ENCODE measurements around the gene IRF2BP2. TPM values are rescaled to one million over a fixed set of nuclear protein-coding genes. Genes with fewer than 3 reads are reported as not detected.
"Not testable (repeated sequence)": the region's sequence is repeated elsewhere in the genome, so short reads cannot be mapped to it uniquely, and the experiment has no call there.

Gene IRF2BP2
- polyA plus RNA-seq, 2 of the 4 experiments (the other 2 are of a cell fraction), result 38.2 to 53.5 TPM

DNA sequence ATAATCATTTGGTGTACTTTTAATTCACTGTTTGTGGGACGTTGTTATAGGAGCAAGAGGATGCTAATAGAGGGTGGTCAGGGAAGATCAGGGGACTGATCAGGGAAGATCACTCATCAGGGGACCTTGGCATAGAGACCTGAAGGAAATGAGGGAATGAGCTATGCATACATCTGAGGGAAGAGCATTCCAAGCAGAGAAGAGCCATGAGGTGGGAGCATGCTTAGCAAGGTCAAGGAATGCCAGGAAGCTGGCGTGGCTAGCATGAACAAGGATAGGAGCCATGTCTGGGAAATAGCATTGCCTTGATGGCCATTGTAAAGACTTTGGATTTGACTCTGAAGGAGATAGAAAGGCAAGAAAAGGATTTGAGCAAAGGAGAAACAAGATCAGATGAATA, 14.1 kb downstream of the IRF2BP2 start:
- CTCF ChIA-PET, result interaction anchor here (0.6 to 11.3 kb wide), 4 partner anchors 97 to 498 kb away, joined by 3 to 76 read pairs (median 8); no protein-coding TSS in a partner anchor
- no peak overlapping the region for H3K27ac ChIP-seq
- ATAC-seq, result no peak
- no peak overlapping the region for H3K4me3 ChIP-seq
- TF ChIP-seq, protein P1, sequence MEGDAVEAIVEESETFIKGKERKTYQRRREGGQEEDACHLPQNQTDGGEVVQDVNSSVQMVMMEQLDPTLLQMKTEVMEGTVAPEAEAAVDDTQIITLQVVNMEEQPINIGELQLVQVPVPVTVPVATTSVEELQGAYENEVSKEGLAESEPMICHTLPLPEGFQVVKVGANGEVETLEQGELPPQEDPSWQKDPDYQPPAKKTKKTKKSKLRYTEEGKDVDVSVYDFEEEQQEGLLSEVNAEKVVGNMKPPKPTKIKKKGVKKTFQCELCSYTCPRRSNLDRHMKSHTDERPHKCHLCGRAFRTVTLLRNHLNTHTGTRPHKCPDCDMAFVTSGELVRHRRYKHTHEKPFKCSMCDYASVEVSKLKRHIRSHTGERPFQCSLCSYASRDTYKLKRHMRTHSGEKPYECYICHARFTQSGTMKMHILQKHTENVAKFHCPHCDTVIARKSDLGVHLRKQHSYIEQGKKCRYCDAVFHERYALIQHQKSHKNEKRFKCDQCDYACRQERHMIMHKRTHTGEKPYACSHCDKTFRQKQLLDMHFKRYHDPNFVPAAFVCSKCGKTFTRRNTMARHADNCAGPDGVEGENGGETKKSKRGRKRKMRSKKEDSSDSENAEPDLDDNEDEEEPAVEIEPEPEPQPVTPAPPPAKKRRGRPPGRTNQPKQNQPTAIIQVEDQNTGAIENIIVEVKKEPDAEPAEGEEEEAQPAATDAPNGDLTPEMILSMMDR (IDR thresholded peaks at IDR 0.05), result no peak
- TF ChIP-seq RFX5 (IDR thresholded peaks at IDR 0.05) (no peak), CBX2 (IDR thresholded peaks at IDR 0.05; ENCODE audit: borderline replicate concordance, low read depth) (no peak), PHF8 (IDR thresholded peaks at IDR 0.05; ENCODE audit: borderline replicate concordance, low read depth) (no peak), FOXS1 (CRISPR knock-in tag; IDR thresholded peaks at IDR 0.05) (no peak), RARB (CRISPR knock-in tag; IDR thresholded peaks at IDR 0.05) (no peak), EP300 (IDR thresholded peaks at IDR 0.05) (no peak), KDM1A (IDR thresholded peaks at IDR 0.05; ENCODE audit: low read depth) (no peak), EHMT2 (IDR thresholded peaks at IDR 0.05; ENCODE audit: low read depth) (no peak)
- TF ChIP-seq, protein P2, sequence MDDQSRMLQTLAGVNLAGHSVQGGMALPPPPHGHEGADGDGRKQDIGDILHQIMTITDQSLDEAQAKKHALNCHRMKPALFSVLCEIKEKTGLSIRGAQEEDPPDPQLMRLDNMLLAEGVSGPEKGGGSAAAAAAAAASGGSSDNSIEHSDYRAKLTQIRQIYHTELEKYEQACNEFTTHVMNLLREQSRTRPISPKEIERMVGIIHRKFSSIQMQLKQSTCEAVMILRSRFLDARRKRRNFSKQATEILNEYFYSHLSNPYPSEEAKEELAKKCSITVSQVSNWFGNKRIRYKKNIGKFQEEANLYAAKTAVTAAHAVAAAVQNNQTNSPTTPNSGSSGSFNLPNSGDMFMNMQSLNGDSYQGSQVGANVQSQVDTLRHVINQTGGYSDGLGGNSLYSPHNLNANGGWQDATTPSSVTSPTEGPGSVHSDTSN (IDR thresholded peaks at IDR 0.05), result no peak
- TF ChIP-seq, protein P3, sequence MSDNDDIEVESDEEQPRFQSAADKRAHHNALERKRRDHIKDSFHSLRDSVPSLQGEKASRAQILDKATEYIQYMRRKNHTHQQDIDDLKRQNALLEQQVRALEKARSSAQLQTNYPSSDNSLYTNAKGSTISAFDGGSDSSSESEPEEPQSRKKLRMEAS (IDR thresholded peaks at IDR 0.05), result no peak
- TF ChIP-seq, protein P4, sequence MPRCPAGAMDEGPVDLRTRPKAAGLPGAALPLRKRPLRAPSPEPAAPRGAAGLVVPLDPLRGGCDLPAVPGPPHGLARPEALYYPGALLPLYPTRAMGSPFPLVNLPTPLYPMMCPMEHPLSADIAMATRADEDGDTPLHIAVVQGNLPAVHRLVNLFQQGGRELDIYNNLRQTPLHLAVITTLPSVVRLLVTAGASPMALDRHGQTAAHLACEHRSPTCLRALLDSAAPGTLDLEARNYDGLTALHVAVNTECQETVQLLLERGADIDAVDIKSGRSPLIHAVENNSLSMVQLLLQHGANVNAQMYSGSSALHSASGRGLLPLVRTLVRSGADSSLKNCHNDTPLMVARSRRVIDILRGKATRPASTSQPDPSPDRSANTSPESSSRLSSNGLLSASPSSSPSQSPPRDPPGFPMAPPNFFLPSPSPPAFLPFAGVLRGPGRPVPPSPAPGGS (IDR thresholded peaks at IDR 0.05), result no peak
- TF ChIP-seq, protein P5, sequence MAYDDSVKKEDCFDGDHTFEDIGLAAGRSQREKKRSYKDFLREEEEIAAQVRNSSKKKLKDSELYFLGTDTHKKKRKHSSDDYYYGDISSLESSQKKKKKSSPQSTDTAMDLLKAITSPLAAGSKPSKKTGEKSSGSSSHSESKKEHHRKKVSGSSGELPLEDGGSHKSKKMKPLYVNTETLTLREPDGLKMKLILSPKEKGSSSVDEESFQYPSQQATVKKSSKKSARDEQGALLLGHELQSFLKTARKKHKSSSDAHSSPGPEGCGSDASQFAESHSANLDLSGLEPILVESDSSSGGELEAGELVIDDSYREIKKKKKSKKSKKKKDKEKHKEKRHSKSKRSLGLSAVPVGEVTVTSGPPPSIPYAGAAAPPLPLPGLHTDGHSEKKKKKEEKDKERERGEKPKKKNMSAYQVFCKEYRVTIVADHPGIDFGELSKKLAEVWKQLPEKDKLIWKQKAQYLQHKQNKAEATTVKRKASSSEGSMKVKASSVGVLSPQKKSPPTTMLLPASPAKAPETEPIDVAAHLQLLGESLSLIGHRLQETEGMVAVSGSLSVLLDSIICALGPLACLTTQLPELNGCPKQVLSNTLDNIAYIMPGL (CRISPR knock-in tag; IDR thresholded peaks at IDR 0.05; ENCODE audit: borderline replicate concordance), result no peak
- TF ChIP-seq, protein P6, sequence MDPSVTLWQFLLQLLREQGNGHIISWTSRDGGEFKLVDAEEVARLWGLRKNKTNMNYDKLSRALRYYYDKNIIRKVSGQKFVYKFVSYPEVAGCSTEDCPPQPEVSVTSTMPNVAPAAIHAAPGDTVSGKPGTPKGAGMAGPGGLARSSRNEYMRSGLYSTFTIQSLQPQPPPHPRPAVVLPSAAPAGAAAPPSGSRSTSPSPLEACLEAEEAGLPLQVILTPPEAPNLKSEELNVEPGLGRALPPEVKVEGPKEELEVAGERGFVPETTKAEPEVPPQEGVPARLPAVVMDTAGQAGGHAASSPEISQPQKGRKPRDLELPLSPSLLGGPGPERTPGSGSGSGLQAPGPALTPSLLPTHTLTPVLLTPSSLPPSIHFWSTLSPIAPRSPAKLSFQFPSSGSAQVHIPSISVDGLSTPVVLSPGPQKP (IDR thresholded peaks at IDR 0.05; ENCODE audit: low read depth, low read length), result no peak
- POLR2A ChIA-PET, result no interaction called here
- FAIRE-seq, result no peak
- H3K4me2 ChIP-seq, result no peak overlapping the region
- 85% methylated on average over 2 of the region's 2 CpGs for WGBS (ENCODE audit: missing lambda C conversion rate)
- H3K4me1 ChIP-seq, result peaks cover 24% of the 10 kb centered on the region
- H3K9me3 ChIP-seq, result no peaks in the 10 kb centered on the region
- DNase-seq (ENCODE audit: low read depth in 1 of 2, low spot score in 1 of 2), result no peak

DNA sequence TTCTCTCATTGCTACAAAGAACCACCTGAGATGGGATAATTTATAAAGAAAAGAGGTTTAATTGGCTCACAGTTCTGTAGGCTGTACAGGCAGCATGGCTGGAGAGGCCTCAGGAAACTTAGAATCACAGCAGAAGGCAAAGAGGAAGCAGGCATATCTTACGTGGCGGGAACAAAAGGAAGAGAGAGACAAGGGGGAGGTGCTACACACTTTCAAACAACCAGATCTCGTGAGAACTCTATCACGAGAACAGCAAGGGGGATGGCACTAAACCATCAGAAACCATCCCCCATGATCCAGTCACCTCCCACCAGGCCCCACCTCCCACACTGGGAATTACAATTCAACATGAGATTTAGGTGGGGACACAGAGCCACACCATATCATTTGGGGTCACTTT, 15.4 kb downstream of the IRF2BP2 start:
- not testable (repeated sequence) for H3K4me3 ChIP-seq

More for the DNA sequence above, 15.4 kb downstream of the IRF2BP2 start:
- POLR2A ChIA-PET; DNase-seq (ENCODE audit: low read depth in 1 of 2, low spot score in 1 of 2); H3K27ac ChIP-seq; H3K4me2 ChIP-seq; FAIRE-seq; H3K9me3 ChIP-seq; ATAC-seq: not testable (repeated sequence)
- 89% methylated on average over 4 of the region's 4 CpGs for WGBS (ENCODE audit: missing lambda C conversion rate)
- peaks cover 18% of the 10 kb centered on the region for H3K4me1 ChIP-seq
- CTCF ChIA-PET, result interaction anchor here (0.6 kb wide), 1 partner anchor 489 kb away, joined by 3 read pairs; no protein-coding TSS in a partner anchor

Data from A549 (cell line).